NOMO-1 treated with dmso at 0.1 percent for 144 hours (cell line): ENCODE measurements around the gene PAPPA.

Experiments used
- DNase-seq: peaks from one replicate; lab custom pipeline; 2025; ENCODE audit not compliant: unreplicated experiment; lab: John Stamatoyannopoulos, UW

PAPPA gene

DNA sequence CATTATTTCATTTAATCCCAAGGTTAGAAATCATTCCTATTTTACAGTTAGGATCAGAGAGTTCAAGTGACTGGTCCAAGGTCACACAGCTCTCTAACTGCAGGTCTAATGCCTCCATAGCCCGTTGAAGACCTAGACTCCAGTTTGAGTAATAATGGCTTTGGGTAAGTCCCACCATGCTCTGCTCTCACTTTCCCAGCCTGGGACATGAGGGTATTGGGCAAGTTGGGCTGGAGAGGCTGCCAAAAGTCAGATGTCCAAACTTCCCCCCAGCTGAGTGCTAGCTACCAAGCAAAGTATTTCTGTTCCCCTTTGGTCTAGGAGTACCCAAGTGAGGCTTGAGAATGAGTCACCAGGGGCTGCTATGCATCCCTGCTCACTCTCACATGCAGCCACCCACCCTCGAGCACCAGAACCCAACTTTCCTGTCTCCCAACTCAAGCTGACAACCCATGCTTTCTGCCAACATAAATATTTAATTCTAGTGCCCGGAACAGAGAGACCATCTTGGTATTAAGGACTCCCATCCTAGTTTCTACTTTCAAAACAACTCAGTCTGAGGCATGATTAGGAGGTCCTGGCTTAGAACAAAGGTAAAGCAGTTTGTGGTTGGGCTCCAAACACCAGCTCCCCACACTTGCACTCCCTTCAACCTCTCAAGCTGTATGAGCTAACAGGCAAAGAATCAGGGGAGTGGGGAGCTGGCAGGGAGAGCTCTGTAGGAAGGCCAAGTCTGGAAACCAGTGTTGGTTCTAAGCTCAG is 297.0 kb downstream of the PAPPA start:
- no peak for DNase-seq

DNA sequence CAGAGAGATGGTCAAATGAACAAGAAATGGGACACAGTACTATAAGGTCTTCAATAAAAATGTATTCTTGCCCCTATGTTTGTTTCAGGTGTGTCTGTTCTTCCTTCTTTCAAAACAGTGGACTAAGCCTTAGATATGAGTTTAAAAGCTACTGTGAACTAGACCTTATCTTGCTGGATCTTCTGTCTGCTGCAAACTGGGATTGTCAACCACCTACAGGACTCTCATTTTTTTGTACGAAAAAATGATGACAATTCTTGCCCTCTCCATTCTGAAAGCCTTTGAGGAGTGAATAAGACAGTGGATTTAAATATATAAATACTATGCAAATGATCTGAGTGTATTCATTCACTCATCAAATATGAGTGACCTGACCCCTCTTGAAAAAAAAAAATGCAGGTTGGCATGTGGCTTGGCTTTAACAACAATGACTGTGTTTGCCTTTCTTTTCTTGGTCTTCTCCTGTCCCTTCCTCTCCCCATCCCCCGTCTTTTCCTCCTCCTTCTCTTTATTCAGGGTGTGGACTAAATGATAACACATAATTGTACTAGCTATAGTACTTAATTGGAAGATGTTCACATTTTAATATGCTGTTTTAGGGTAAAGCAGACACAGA is 298.0 kb downstream of the PAPPA start:
- DNase-seq, result no peak
